MCF 10A (cell line): Measurements from ENCODE around the gene WFIKKN1. TPM values are rescaled to one million over a fixed set of nuclear protein-coding genes. Genes with fewer than 3 reads are reported as not detected.

Experiments used
- BruUV-seq: library from RNA; stranded (reverse); fragments of 400-500 nt; replicated peaks from 2 replicates; lab custom pipeline; 2021; lab: Mats Ljungman, UMichigan
- CTCF ChIA-PET: fragments of 300-600 bp; sonication (Branson Sonifier 250); formaldehyde crosslinking; extraction: SDS; loops from one replicate; lab custom pipeline; 2021; ENCODE audit warnings: antibody characterized with exemption, inconsistent platforms; lab: Yijun Ruan, JAX
- POLR2A ChIA-PET: fragments of 300-600, 350-650 bp; sonication (Branson Sonifier 250); formaldehyde crosslinking; extraction: SDS; loops from one replicate; lab custom pipeline; 2020; ENCODE audit warnings: antibody characterized with exemption, inconsistent platforms; lab: Yijun Ruan, JAX
- DNase-seq: peaks from one replicate; pipeline ENCODE4 v3.0.0-alpha.2; 2018; ENCODE audit not compliant: unreplicated experiment
- H3K27ac Mint-ChIP-seq: one replicate; pipeline ENCODE4 v1.8.0; 2022; ENCODE audit warnings: mild to moderate bottlenecking, low read depth, mixed read lengths; ENCODE audit not compliant: unreplicated experiment
- H3K27me3 Mint-ChIP-seq: one replicate; pipeline ENCODE4 v1.8.0; 2022; ENCODE audit warnings: mixed read lengths; ENCODE audit not compliant: insufficient read depth, unreplicated experiment
- H3K36me3 Mint-ChIP-seq: one replicate; pipeline ENCODE4 v1.8.0; 2022; ENCODE audit warnings: mild to moderate bottlenecking, moderate library complexity, mixed read lengths; ENCODE audit not compliant: insufficient read depth, unreplicated experiment
- H3K4me1 Mint-ChIP-seq: one replicate; pipeline ENCODE4 v1.8.0; 2022; ENCODE audit warnings: mixed read lengths; ENCODE audit not compliant: insufficient read depth, unreplicated experiment
- H3K4me3 Mint-ChIP-seq: one replicate; pipeline ENCODE4 v1.8.0; 2022; ENCODE audit warnings: mild to moderate bottlenecking, moderate library complexity, mixed read lengths; ENCODE audit not compliant: unreplicated experiment
- H3K9me3 Mint-ChIP-seq: one replicate; pipeline ENCODE4 v1.8.0; 2022; ENCODE audit warnings: mixed read lengths; ENCODE audit not compliant: unreplicated experiment
- CTCF ChIP-seq: fragments of 200-600 bp; IDR thresholded peaks from one replicate; pipeline ENCODE4 v1.8.0; 2022; ENCODE audit warnings: antibody characterized with exemption, mild to moderate bottlenecking; ENCODE audit not compliant: unreplicated experiment
- intact Hi-C: fragments of 100-400 bp; cut with micrococcal nuclease; formaldehyde crosslinking; loops from 2 replicates; pipeline ENCODE4 v1.14.1; 2022
- total RNA-seq: library from RNA; stranded (reverse); gene quantifications from 2 replicates; pipeline ENCODE4 v1.2.3, GENCODE V29; 2022

WFIKKN1 gene
- total RNA-seq, 1 experiment from 2014 or later = 0.14 TPM

- no peak overlapping the region for H3K4me3 Mint-ChIP-seq
- no peak for TF ChIP-seq CTCF
- H3K9me3 Mint-ChIP-seq = no peaks in the 10 kb centered on the region
- CTCF ChIA-PET = interaction anchor here (0.5 to 1.1 kb wide), 3 partner anchors 19 to 78 kb away, joined by 3 read pairs; no protein-coding TSS in a partner anchor
- POLR2A ChIA-PET = interaction anchor here (0.7 to 1.3 kb wide), 2 partner anchors 12 to 41 kb away, joined by 3 to 5 read pairs; no protein-coding TSS in a partner anchor
- no peak for DNase-seq
- peaks cover 21% of the 10 kb centered on the region for H3K36me3 Mint-ChIP-seq
- BruUV-seq = no TSS peak
- intact Hi-C loops = no loop called here
- H3K27me3 Mint-ChIP-seq = no peaks in the 10 kb centered on the region
- H3K27ac Mint-ChIP-seq = no peak overlapping the region
- H3K4me1 Mint-ChIP-seq = peaks cover 5% of the 10 kb centered on the region
Measured at GRCh38 chr16:634051-634670, 3.4 kb downstream of the WFIKKN1 start.

DNA sequence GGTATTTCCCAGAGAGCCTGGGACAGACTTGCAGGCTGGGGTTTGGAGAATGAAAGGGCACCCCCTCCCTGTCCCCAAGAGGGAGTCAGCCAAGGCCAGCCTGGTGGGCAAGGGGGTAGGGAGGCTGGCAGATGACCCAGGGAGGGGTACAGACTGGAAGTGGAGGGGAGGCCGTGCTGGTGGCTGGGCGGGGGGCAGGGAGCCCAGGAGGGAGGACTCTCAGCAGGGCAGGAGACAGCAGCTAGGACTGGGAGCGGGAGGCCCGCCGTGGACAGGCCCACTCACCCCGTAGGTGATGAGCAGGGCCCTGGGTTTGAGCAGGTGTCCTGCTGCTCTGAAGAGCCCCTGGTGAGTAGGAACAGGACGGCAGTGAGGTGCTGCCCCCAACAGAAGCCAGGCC lies 4.2 kb downstream of the WFIKKN1 start:
- TF ChIP-seq CTCF = no peak
- ChIA-PET CTCF (interaction anchor here (0.7 kb wide), 1 partner anchor 45 kb away, joined by 5 read pairs; no protein-coding TSS in a partner anchor), POLR2A (interaction anchor here (4.0 kb wide), 1 partner anchor 14 kb away, joined by 43 read pairs; no protein-coding TSS in a partner anchor)
- intact Hi-C loops = no loop called here
- no peaks in the 10 kb centered on the region for H3K9me3 Mint-ChIP-seq
- H3K27me3 Mint-ChIP-seq = no peaks in the 10 kb centered on the region
- H3K27ac Mint-ChIP-seq = no peak overlapping the region
- H3K4me3 Mint-ChIP-seq = peak overlapping the region; percentile 91
- DNase-seq = no peak
- H3K36me3 Mint-ChIP-seq = peaks cover 12% of the 10 kb centered on the region
- peaks cover 5% of the 10 kb centered on the region for H3K4me1 Mint-ChIP-seq
- BruUV-seq = no TSS peak

- ChIA-PET POLR2A (interaction anchor here (0.9 to 4.0 kb wide), 20 partner anchors 9 to 212 kb away, joined by 3 to 43 read pairs (median 8); partner anchors contain the start of genes CAPN15, JMJD8, MSLN and RAB40C), CTCF (interaction anchor here (0.6 to 0.7 kb wide), 4 partner anchors 35 to 222 kb away, joined by 3 to 5 read pairs (median 4); no protein-coding TSS in a partner anchor)
- intact Hi-C loops = loop anchor here (2.0 kb wide), 1 partner anchor 43 kb away; no protein-coding TSS in a partner anchor
- Mint-ChIP-seq H3K27ac (no peak overlapping the region), H3K4me3 (peak overlapping the region; percentile 91), H3K27me3 (no peaks in the 10 kb centered on the region), H3K9me3 (no peaks in the 10 kb centered on the region), H3K36me3 (peaks cover 11% of the 10 kb centered on the region), H3K4me1 (peaks cover 5% of the 10 kb centered on the region)
- no TSS peak for BruUV-seq
- no peak for DNase-seq
- TF ChIP-seq CTCF = no peak
Measured at GRCh38 chr16:635573-636205, 4.9 kb downstream of the WFIKKN1 start.
